H9 (cell line): ENCODE measurements around the gene MRPS10. TPM values are rescaled to one million over a fixed set of nuclear protein-coding genes. Genes with fewer than 3 reads are reported as not detected.

Experiments used
- DNase-seq: peaks from one replicate; pipeline ENCODE4 v3.0.0-alpha.2; 2017
- H2AFZ ChIP-seq: one replicate; pipeline ENCODE4 v1.6.1; 2013; ENCODE audit warnings: mild to moderate bottlenecking, low read length, control low read depth, moderate library complexity
- H2AK5ac ChIP-seq: 2 replicates; pipeline ENCODE4 v1.6.1; 2013; ENCODE audit warnings: low read length, control low read depth, mixed read lengths; ENCODE audit not compliant: insufficient read length
- H2BK120ac ChIP-seq: one replicate; pipeline ENCODE4 v1.6.1; 2013; ENCODE audit warnings: low read depth, mild to moderate bottlenecking, low read length, control low read depth, inconsistent platforms; ENCODE audit not compliant: poor library complexity, severe bottlenecking
- H2BK12ac ChIP-seq: 2 replicates; pipeline ENCODE4 v1.6.1; 2013; ENCODE audit warnings: low read length, control low read depth, mixed read lengths, low read depth; ENCODE audit not compliant: insufficient read length
- H2BK15ac ChIP-seq: 2 replicates; pipeline ENCODE4 v1.6.1; 2013; ENCODE audit warnings: low read depth, low read length, control low read depth
- H2BK20ac ChIP-seq: one replicate; pipeline ENCODE4 v1.6.1; 2013; ENCODE audit warnings: low read depth, mild to moderate bottlenecking, low read length, control low read depth, inconsistent platforms; ENCODE audit not compliant: poor library complexity, severe bottlenecking
- H2BK5ac ChIP-seq: 2 replicates; pipeline ENCODE4 v1.6.1; 2013; ENCODE audit warnings: low read length, control low read depth, mixed read lengths; ENCODE audit not compliant: insufficient read length
- H3K14ac ChIP-seq: 2 replicates; pipeline ENCODE4 v1.6.1; 2013; ENCODE audit warnings: low read length, control low read depth; ENCODE audit not compliant: insufficient read depth
- H3K18ac ChIP-seq: 2 replicates; pipeline ENCODE4 v1.6.1; 2013; ENCODE audit warnings: low read depth, mild to moderate bottlenecking, mixed read lengths, low read length, control low read depth; ENCODE audit not compliant: insufficient read length
- H3K23ac ChIP-seq: 2 replicates; pipeline ENCODE4 v1.6.1; 2013; ENCODE audit warnings: low read length, control low read depth, mixed read lengths, low read depth; ENCODE audit not compliant: insufficient read length
- H3K23me2 ChIP-seq: 2 replicates; pipeline ENCODE4 v1.6.1; 2013; ENCODE audit warnings: low read depth, mild to moderate bottlenecking, mixed read lengths, low read length, control low read depth; ENCODE audit not compliant: insufficient read length, poor library complexity, severe bottlenecking
- H3K27ac ChIP-seq: 2 replicates; pipeline ENCODE4 v1.5.1; 2013; ENCODE audit warnings: low read length, control low read depth, mixed read lengths, low read depth; ENCODE audit not compliant: insufficient read length
- H3K27me3 ChIP-seq: 2 replicates; pipeline ENCODE4 v1.6.1; 2013; ENCODE audit warnings: low read length, control low read depth, inconsistent platforms; ENCODE audit not compliant: insufficient read depth
- H3K4ac ChIP-seq: 2 replicates; pipeline ENCODE4 v1.6.1; 2013; ENCODE audit warnings: low read depth, mild to moderate bottlenecking, control low read depth, inconsistent platforms, low read length, moderate library complexity
- H3K4me1 ChIP-seq: 2 replicates; pipeline ENCODE4 v1.6.1; 2013; ENCODE audit warnings: low read length, control low read depth, inconsistent platforms; ENCODE audit not compliant: insufficient read depth
- H3K4me2 ChIP-seq: 2 replicates; pipeline ENCODE4 v1.6.1; 2013; ENCODE audit warnings: low read length, control low read depth, mixed read lengths; ENCODE audit not compliant: insufficient read length, insufficient read depth
- H3K56ac ChIP-seq: 2 replicates; pipeline ENCODE4 v1.6.1; 2013; ENCODE audit warnings: low read depth, mild to moderate bottlenecking, mixed read lengths, low read length, control low read depth; ENCODE audit not compliant: insufficient read length
- H3K79me1 ChIP-seq: 2 replicates; pipeline ENCODE4 v1.6.1; 2013; ENCODE audit warnings: low read depth, mild to moderate bottlenecking, moderate library complexity, low read length, control low read depth, inconsistent platforms; ENCODE audit not compliant: insufficient read depth, poor library complexity, severe bottlenecking
- H3K79me2 ChIP-seq: 2 replicates; pipeline ENCODE4 v1.6.1; 2013; ENCODE audit warnings: low read length, control low read depth, inconsistent platforms; ENCODE audit not compliant: insufficient read depth
- H3K9ac ChIP-seq: 2 replicates; pipeline ENCODE4 v1.6.1; 2013; ENCODE audit warnings: low read length, control low read depth, mixed read lengths; ENCODE audit not compliant: insufficient read length; ENCODE audit errors: extremely low read depth
- H3K9me3 ChIP-seq: one replicate; pipeline ENCODE4 v1.6.1; 2013; ENCODE audit warnings: low read depth, low read length, inconsistent platforms; ENCODE audit not compliant: control insufficient read depth
- H3T11ph ChIP-seq: one replicate; pipeline ENCODE4 v1.6.1; 2013; ENCODE audit warnings: mild to moderate bottlenecking, low read length, control low read depth, inconsistent platforms
- H4K20me1 ChIP-seq: one replicate; pipeline ENCODE4 v1.6.1; 2013; ENCODE audit not compliant: control insufficient read depth, insufficient read length, insufficient read depth
- H4K5ac ChIP-seq: 2 replicates; pipeline ENCODE4 v1.6.1; 2013; ENCODE audit warnings: low read depth, mild to moderate bottlenecking, mixed read lengths, low read length, control low read depth; ENCODE audit not compliant: insufficient read length
- H4K8ac ChIP-seq: replicated peaks from 2 replicates; pipeline ENCODE4 v1.6.1; 2013; ENCODE audit warnings: low read length, control low read depth, mixed read lengths, low read depth; ENCODE audit not compliant: insufficient read length
- H4K91ac ChIP-seq: 2 replicates; pipeline ENCODE4 v1.6.1; 2013; ENCODE audit warnings: low read depth, mild to moderate bottlenecking, moderate library complexity, mixed read lengths, low read length, control low read depth; ENCODE audit not compliant: insufficient read length
- H3K27ac Mint-ChIP-seq, 3 experiments: 2 replicates in 2 of 3; 3 replicates in 1 of 3; pipeline ENCODE4 v1.8.0; 2020 to 2021; ENCODE audit warnings: mixed read lengths in 3 of 3, mild to moderate bottlenecking in 1 of 3, moderate library complexity in 1 of 3
- H3K27me3 Mint-ChIP-seq: 2 replicates; pipeline ENCODE4 v1.8.0; 2021; ENCODE audit warnings: low read depth, mild to moderate bottlenecking, moderate library complexity, mixed read lengths
- H3K36me3 Mint-ChIP-seq, 3 experiments: 2 replicates in 2 of 3; 3 replicates in 1 of 3; pipeline ENCODE4 v1.8.0; 2020 to 2021; ENCODE audit warnings: low read depth in 3 of 3, mixed read lengths in 3 of 3; ENCODE audit not compliant: insufficient read depth in 1 of 3
- H3K4me1 Mint-ChIP-seq, 2 experiments: 2 replicates each; pipeline ENCODE4 v1.8.0; 2020; ENCODE audit warnings: mixed read lengths in 2 of 2
- H3K4me3 Mint-ChIP-seq, 2 experiments: 2 replicates in 1 of 2; 3 replicates in 1 of 2; pipeline ENCODE4 v1.8.0; 2020 to 2021; ENCODE audit warnings: mild to moderate bottlenecking in 2 of 2, mixed read lengths in 2 of 2, moderate library complexity in 1 of 2
- H3K9me3 Mint-ChIP-seq, 2 experiments: 2 replicates in 1 of 2; 3 replicates in 1 of 2; pipeline ENCODE4 v1.8.0; 2020; ENCODE audit warnings: mild to moderate bottlenecking in 2 of 2, mixed read lengths in 2 of 2, moderate library complexity in 1 of 2
- CTCF ChIP-seq: fragments of 200-600 bp; sonication (generic); conservative IDR thresholded peaks from 3 replicates; pipeline ENCODE4 v1.8.0; 2021; ENCODE audit warnings: antibody characterized with exemption, mild to moderate bottlenecking
- WGBS: extraction: QIAGEN DNeasy Blood & Tissue Kit; methylation state at CpG from one replicate; pipeline ENCODE4 v1.1.7; 2013; ENCODE audit warnings: missing lambda C conversion rate, low lambda C conversion rate, mixed read lengths; ENCODE audit not compliant: insufficient read length; ENCODE audit errors: extremely low coverage; 5-methylcytosine and 5-hydroxymethylcytosine counted together
- total RNA-seq: library from RNA; stranded (reverse); gene quantifications from 2 replicates; pipeline ENCODE4 v1.2.1, GENCODE V29; 2021

The MRPS10 gene
- total RNA-seq, 1 experiment from 2014 or later, result 33.9 TPM

GRCh38 chr6:42254505-42254904 lies 36.8 kb upstream of the MRPS10 start:
- no peak overlapping the region for H4K5ac ChIP-seq
- no peak for TF ChIP-seq CTCF

More at GRCh38 chr6:42254505-42254904, 36.8 kb upstream of the MRPS10 start:
- Mint-ChIP-seq H3K4me3 (no peak overlapping the region), H3K27ac (peak overlapping the region in 1 of 3 experiments; percentile 29; a peak in 1 of 7 replicates), H3K9me3 (no peaks in the 10 kb centered on the region), H3K36me3 (peaks cover 39 to 76% (median 66%) of the 10 kb centered on the region in 3 experiments; a peak in 6 of 7 replicates), H3K27me3 (no peaks in the 10 kb centered on the region), H3K4me1 (peaks cover 28 to 50% of the 10 kb centered on the region in 2 experiments)
- H3K9me3 ChIP-seq, result no peaks in the 10 kb centered on the region
- no peak overlapping the region for H2BK15ac ChIP-seq
- H2BK120ac ChIP-seq, result no peak overlapping the region
- no peak overlapping the region for H2AK5ac ChIP-seq
- H3K14ac ChIP-seq, result no peak overlapping the region
- H3K4me1 ChIP-seq, result peaks cover 16% of the 10 kb centered on the region; the same call in 1 of the 2 replicates
- H4K8ac ChIP-seq, result no peak overlapping the region
- no peak overlapping the region for H2AFZ ChIP-seq
- no peak for DNase-seq
- H3K23ac ChIP-seq, result no peak overlapping the region
- WGBS, result no CpG with 5 or more reads among the region's 9 CpGs
- no peak overlapping the region for H3K18ac ChIP-seq
- no peak overlapping the region for H3K4me2 ChIP-seq
- H4K91ac ChIP-seq, result no peak overlapping the region
- H3K79me2 ChIP-seq, result no peaks in the 10 kb centered on the region
- H3K23me2 ChIP-seq, result no peaks in the 10 kb centered on the region
- no peaks in the 10 kb centered on the region for H4K20me1 ChIP-seq
- no peaks in the 10 kb centered on the region for H3K27me3 ChIP-seq
- no peak overlapping the region for H2BK20ac ChIP-seq
- no peak overlapping the region for H3K4ac ChIP-seq
- no peaks in the 10 kb centered on the region for H3K79me1 ChIP-seq
- H3K56ac ChIP-seq, result no peak overlapping the region
- H2BK12ac ChIP-seq, result no peak overlapping the region
- no peak overlapping the region for H3T11ph ChIP-seq
- H3K27ac ChIP-seq, result no peak overlapping the region
- no peak overlapping the region for H3K9ac ChIP-seq
- H2BK5ac ChIP-seq, result no peak overlapping the region
